Measurements from ENCODE around the gene CCDC184. TPM values are rescaled to one million over a fixed set of nuclear protein-coding genes. Genes with fewer than 3 reads are reported as not detected.

The CCDC184 gene
- total and polyA plus RNA-seq, 2 of the 13 experiments (the other 11 are each of a cell fraction or from before 2014, with no cell fraction given): not detected

Other genes with a start within 250 kb of the CCDC184 start
- gene TMEM106C, start 220.0 kb upstream of the CCDC184 start, total RNA-seq (2016; rRNA removed; fragmentation: Illumina TruSeq; extraction: Trizol): 132 and 134 TPM in 2 replicates
- gene TMEM106C, start 220.0 kb upstream of the CCDC184 start, polyA plus RNA-seq (2011; rRNA removed): 191 and 192 TPM in 2 replicates
- gene COL2A1, start 179.2 kb upstream of the CCDC184 start, total RNA-seq (2016; rRNA removed; fragmentation: Illumina TruSeq; extraction: Trizol): 9.2 and 38.3 TPM in 2 replicates
- gene COL2A1, start 179.2 kb upstream of the CCDC184 start, polyA plus RNA-seq (2011; rRNA removed): 7.4 and 9.8 TPM in 2 replicates
- 20.2 and 25.3 TPM in 2 replicates for gene SENP1, start 77.6 kb upstream of the CCDC184 start, total RNA-seq (2016; rRNA removed; fragmentation: Illumina TruSeq; extraction: Trizol)
- gene SENP1, start 77.6 kb upstream of the CCDC184 start, polyA plus RNA-seq (2011; rRNA removed): 9.6 and 14.0 TPM in 2 replicates
- 1.4 and 2.4 TPM in 2 replicates for gene PFKM, start 64.3 kb upstream of the CCDC184 start, total RNA-seq (2016; rRNA removed; fragmentation: Illumina TruSeq; extraction: Trizol)
- gene PFKM, start 64.3 kb upstream of the CCDC184 start, polyA plus RNA-seq (2011; rRNA removed): 1.9 and 4.3 TPM in 2 replicates
- 15.5 and 17.5 TPM in 2 replicates for gene ASB8, start 26.1 kb upstream of the CCDC184 start, total RNA-seq (2016; rRNA removed; fragmentation: Illumina TruSeq; extraction: Trizol)
- 14.0 and 14.9 TPM in 2 replicates for gene ASB8, start 26.1 kb upstream of the CCDC184 start, polyA plus RNA-seq (2011; rRNA removed)
- gene OR10AD1, start 19.6 kb downstream of the CCDC184 start, total RNA-seq (2016; rRNA removed; fragmentation: Illumina TruSeq; extraction: Trizol): not detected in 2 replicates
- not detected in 2 replicates for gene OR10AD1, start 19.6 kb downstream of the CCDC184 start, polyA plus RNA-seq (2011; rRNA removed)
- gene ZNF641, start 167.3 kb downstream of the CCDC184 start, total RNA-seq (2016; rRNA removed; fragmentation: Illumina TruSeq; extraction: Trizol): 6.6 and 7.7 TPM in 2 replicates
- gene ZNF641, start 167.3 kb downstream of the CCDC184 start, polyA plus RNA-seq (2011; rRNA removed): 4.4 and 4.9 TPM in 2 replicates